Hematopoietic multipotent progenitor cell treated with erythropoietin and hydrocortisone succinate and interleukin-3 and kit ligand, for 8 days (in vitro differentiated cells): ENCODE measurements around the gene FOXRED2.
"Not testable (repeated sequence)": the region's sequence is repeated elsewhere in the genome, so short reads cannot be mapped to it uniquely, and the experiment has no call there.

Source experiments
- DNase-seq: peaks from one replicate; pipeline ENCODE4 v3.0.0-alpha.2; 2015

The FOXRED2 gene

GRCh38 chr22:36506637-36507517, at the start of gene FOXRED2:
Gene FOXRED2, minus strand, starts transcription at chr22:36507040. Its CDS starts 618 bp downstream, at chr22:36506422.
- DNase-seq = peak; percentile 88

GRCh38 chr22:36554098-36554497, 47.3 kb upstream of the FOXRED2 start:
- no peak for DNase-seq

- no peak for DNase-seq
Measured at GRCh38 chr22:36552289-36552688, 45.4 kb upstream of the FOXRED2 start.

GRCh38 chr22:36550701-36551495, 44.1 kb upstream of the FOXRED2 start:
- DNase-seq = no peak

- DNase-seq = no peak
Measured at GRCh38 chr22:36549033-36549432, 42.2 kb upstream of the FOXRED2 start.

GRCh38 chr22:36548606-36549005, 41.8 kb upstream of the FOXRED2 start:
- DNase-seq = no peak

- no peak for DNase-seq
Measured at GRCh38 chr22:36546932-36547331, 40.1 kb upstream of the FOXRED2 start.

- DNase-seq = peak; percentile 69
Measured at GRCh38 chr22:36546092-36546804, 39.4 kb upstream of the FOXRED2 start.

GRCh38 chr22:36544107-36544620, 37.3 kb upstream of the FOXRED2 start:
- DNase-seq = no peak

- peak; percentile 11 for DNase-seq
Measured at GRCh38 chr22:36541831-36542411, 35.1 kb upstream of the FOXRED2 start.

- DNase-seq = no peak
Measured at GRCh38 chr22:36540867-36541642, 34.2 kb upstream of the FOXRED2 start.

- DNase-seq = no peak
Measured at GRCh38 chr22:36538529-36538928, 31.7 kb upstream of the FOXRED2 start.

GRCh38 chr22:36536717-36537116, 29.9 kb upstream of the FOXRED2 start:
- no peak for DNase-seq

- not testable (repeated sequence) for DNase-seq
Measured at GRCh38 chr22:36533320-36533719, 26.5 kb upstream of the FOXRED2 start.

- DNase-seq = no peak
Measured at GRCh38 chr22:36532466-36532865, 25.6 kb upstream of the FOXRED2 start.

GRCh38 chr22:36528795-36529751, 22.2 kb upstream of the FOXRED2 start, which contains the start of gene EIF3D:
Gene EIF3D, minus strand, starts transcription at chr22:36529166. Its CDS starts 3,045 bp downstream, at chr22:36526121.
- DNase-seq = peak; percentile 100

GRCh38 chr22:36528341-36528740, 21.5 kb upstream of the FOXRED2 start:
- DNase-seq = no peak

- no peak for DNase-seq
Measured at GRCh38 chr22:36522662-36523061, 15.8 kb upstream of the FOXRED2 start.

- DNase-seq = no peak
Measured at GRCh38 chr22:36520423-36520822, 13.6 kb upstream of the FOXRED2 start.

- DNase-seq = not testable (repeated sequence)
Measured at GRCh38 chr22:36519906-36520305, 13.1 kb upstream of the FOXRED2 start.
